ENCODE results near the gene ESYT2. TPM values are rescaled to one million over a fixed set of nuclear protein-coding genes. Genes with fewer than 3 reads are reported as not detected.

ESYT2 gene
- total RNA-seq, 2 donors from 2014 or later = 60.0 to 75.9 TPM

- Histone ChIP-seq H3K27me3 (no peaks in the 10 kb centered on the region), H3K4me3 (no peak overlapping the region), H3K4me1 (no peaks in the 10 kb centered on the region), H3K36me3 (no peaks in the 10 kb centered on the region), H3K27ac (no peak overlapping the region), H3K9me3 (no peaks in the 10 kb centered on the region)
- DNase-seq (ENCODE audit: low spot score) = no peak
- TF ChIP-seq CTCF (IDR thresholded peaks at IDR 0.05) = no peak
Observed at GRCh38 chr7:158716802-158717201, 112.5 kb downstream of the ESYT2 start.

- no peak overlapping the region for H3K27ac ChIP-seq
- no peaks in the 10 kb centered on the region for H3K9me3 ChIP-seq
- H3K27me3 ChIP-seq = no peaks in the 10 kb centered on the region
- peaks cover 0 to 3% of the 10 kb centered on the region in 2 donors for H3K4me1 ChIP-seq
- DNase-seq (ENCODE audit: low spot score) = no peak
- TF ChIP-seq CTCF (IDR thresholded peaks at IDR 0.05) = no peak
- H3K36me3 ChIP-seq = no peaks in the 10 kb centered on the region
- H3K4me3 ChIP-seq = no peak overlapping the region
Observed at GRCh38 chr7:158710651-158711102, 118.6 kb downstream of the ESYT2 start.

GRCh38 chr7:158707610-158708009 lies 121.7 kb downstream of the ESYT2 start:
- no peaks in the 10 kb centered on the region for H3K9me3 ChIP-seq
- no peak for TF ChIP-seq CTCF (IDR thresholded peaks at IDR 0.05)
- no peak overlapping the region for H3K27ac ChIP-seq
- DNase-seq (ENCODE audit: low spot score) = no peak
- H3K4me3 ChIP-seq = no peak overlapping the region
- no peaks in the 10 kb centered on the region for H3K27me3 ChIP-seq
- peaks cover 0 to 18% of the 10 kb centered on the region in 2 donors for H3K4me1 ChIP-seq
- no peaks in the 10 kb centered on the region for H3K36me3 ChIP-seq

- H3K36me3 ChIP-seq = no peaks in the 10 kb centered on the region
- no peak overlapping the region for H3K4me3 ChIP-seq
- no peaks in the 10 kb centered on the region for H3K27me3 ChIP-seq
- no peak for TF ChIP-seq CTCF (IDR thresholded peaks at IDR 0.05)
- H3K27ac ChIP-seq = no peak overlapping the region
- H3K9me3 ChIP-seq = no peaks in the 10 kb centered on the region
- H3K4me1 ChIP-seq = peaks cover 0 to 18% of the 10 kb centered on the region in 2 donors
- DNase-seq (ENCODE audit: low spot score) = no peak
Observed at GRCh38 chr7:158706710-158707590, 122.4 kb downstream of the ESYT2 start.

- no peak for TF ChIP-seq CTCF (IDR thresholded peaks at IDR 0.05)
- Histone ChIP-seq H3K4me1 (peaks cover 0 to 18% of the 10 kb centered on the region in 2 donors), H3K27me3 (no peaks in the 10 kb centered on the region), H3K4me3 (no peak overlapping the region), H3K27ac (no peak overlapping the region), H3K36me3 (no peaks in the 10 kb centered on the region), H3K9me3 (no peaks in the 10 kb centered on the region)
- no peak for DNase-seq (ENCODE audit: low spot score)
Observed at GRCh38 chr7:158706273-158706704, 123.0 kb downstream of the ESYT2 start.

Measured in right atrium auricular region (tissue), 2 donors.